GM18868 (cell line): ENCODE data around the gene SLC45A2.
A peak's percentile ranks its signal among the peaks of the same experiment; 100 is the strongest.
"Not testable (repeated sequence)": the region's sequence is repeated elsewhere in the genome, so short reads cannot be mapped to it uniquely, and the experiment has no call there.

Experiments used
- ATAC-seq: cut with Tn5 transposase; IDR thresholded peaks from one replicate; pipeline ENCODE4 v1.9.1; 2021; ENCODE audit warnings: mild to moderate bottlenecking, moderate library complexity; ENCODE audit not compliant: unreplicated experiment

SLC45A2 gene

GRCh38 chr5:33931136-33931535 is 53.4 kb downstream of the SLC45A2 start:
- ATAC-seq = no peak

- peak; percentile 40 for ATAC-seq
Measured at GRCh38 chr5:33929925-33930690, 54.4 kb downstream of the SLC45A2 start.

DNA sequence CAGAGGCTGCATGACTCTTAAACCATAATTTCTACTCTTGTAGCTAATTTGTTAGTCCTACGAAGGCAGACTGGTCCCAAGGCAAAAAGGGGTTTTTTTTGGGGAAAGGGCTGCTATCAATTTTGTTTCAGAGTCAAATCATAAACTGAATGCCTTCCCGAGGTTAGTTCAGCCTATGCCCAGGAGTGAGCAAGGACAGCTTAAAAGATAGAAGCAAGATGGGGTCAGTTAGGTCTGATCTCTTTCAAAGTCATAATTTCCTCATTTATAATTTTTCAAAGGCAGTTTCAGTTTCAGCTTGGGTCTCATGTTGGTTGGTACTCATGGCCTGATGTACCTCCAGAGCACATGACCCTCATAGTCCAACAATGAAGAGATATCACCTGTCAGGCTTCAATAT is 56.2 kb downstream of the SLC45A2 start:
- no peak for ATAC-seq

DNA sequence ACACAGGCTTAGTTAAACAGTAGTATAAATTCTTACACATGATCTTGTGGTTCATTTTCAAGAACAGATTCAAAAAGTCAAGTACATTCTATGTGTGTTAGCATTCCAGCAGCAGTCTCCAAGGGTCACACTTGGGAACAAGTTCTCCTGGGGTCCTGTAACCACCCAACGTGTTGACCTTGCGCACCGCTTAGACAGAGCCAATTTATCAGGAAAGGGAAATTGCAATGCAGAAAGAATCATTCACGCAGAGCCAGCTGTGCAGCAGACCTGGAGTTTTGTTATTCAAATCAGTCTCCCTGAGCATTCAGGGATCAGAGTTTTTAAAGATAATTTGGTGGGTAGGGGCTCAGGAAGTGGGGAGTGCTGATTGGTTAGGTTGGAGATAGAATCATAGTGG is 56.8 kb downstream of the SLC45A2 start:
- ATAC-seq = no peak

DNA sequence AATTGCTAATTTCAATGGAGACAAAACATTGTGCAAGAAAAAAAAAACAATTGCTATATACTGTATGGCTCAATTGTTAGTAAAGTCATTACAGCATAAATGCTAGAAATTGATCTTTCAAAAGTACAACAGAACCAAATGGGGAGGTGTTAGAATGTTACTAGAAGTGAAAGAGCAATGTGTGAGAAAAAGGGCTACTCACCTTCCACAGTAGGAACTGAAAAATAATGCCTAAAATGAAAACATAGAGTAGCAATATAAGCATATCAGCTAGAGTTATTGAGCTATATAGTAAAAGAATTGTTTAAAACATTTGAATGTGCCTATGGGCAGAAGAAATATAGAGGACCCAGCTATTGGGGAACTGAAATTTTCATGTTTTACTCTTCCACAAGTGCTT is 59.2 kb downstream of the SLC45A2 start:
- ATAC-seq = peak; percentile 36

DNA sequence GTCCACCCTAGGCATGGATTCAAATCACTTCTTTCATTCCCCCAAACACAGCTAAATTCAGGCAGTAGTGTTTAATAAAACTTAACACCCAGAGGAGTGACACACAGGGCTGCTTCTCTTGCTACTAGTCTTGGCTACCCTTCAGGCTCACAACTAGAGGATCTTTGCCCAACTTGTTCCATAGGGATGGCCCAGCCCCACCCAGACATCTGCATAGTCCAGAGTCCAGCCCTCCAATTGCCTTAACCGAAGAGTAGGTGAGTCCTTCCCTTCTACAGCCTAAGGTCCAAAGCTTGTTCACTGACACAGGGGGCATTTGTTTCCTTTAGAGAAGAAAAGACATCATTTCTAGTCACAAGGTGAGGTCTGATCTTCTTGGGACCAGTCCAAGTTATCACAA is 63.5 kb downstream of the SLC45A2 start:
- no peak for ATAC-seq

GRCh38 chr5:33914844-33915243 is 69.6 kb downstream of the SLC45A2 start:
- not testable (repeated sequence) for ATAC-seq

GRCh38 chr5:33906248-33906647 is 78.2 kb downstream of the SLC45A2 start:
- not testable (repeated sequence) for ATAC-seq

DNA sequence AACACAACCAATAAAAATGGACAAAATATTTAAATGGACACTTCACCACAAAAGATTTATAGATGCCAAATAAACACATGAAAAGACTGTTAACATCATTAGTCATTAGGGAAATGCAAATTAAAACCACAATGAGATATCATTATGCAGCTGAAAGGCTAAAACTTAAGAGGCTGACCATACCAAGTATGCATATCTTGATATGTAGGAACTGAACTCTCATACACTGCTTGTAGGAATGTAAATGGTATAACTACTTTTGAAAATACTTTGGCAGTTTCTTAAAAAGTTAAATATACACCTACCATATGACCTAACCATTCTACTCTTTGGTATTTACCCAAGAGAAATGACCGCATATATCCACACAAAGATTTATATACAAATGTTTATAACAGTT is 79.1 kb downstream of the SLC45A2 start:
- ATAC-seq = no peak

DNA sequence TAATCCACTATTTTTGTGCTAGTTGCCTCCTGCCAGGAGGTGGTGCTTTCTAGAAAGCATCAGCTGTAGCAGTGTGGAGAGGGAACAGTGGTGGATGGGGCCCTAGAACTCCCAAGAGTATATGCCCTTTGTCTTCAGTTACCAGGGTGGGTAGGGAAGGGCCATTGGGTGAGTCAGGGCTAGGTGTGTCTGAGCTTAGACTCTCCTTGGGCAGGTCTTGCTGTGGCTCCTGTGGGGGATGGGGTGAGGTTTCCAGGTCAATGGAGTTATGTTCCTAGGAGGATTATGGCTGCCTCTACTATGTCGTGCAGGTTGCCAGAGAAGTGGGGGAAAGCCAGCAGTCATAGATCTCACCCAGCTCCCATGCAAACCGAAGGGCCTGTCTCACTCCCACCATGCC is 81.4 kb downstream of the SLC45A2 start:
- no peak for ATAC-seq

DNA sequence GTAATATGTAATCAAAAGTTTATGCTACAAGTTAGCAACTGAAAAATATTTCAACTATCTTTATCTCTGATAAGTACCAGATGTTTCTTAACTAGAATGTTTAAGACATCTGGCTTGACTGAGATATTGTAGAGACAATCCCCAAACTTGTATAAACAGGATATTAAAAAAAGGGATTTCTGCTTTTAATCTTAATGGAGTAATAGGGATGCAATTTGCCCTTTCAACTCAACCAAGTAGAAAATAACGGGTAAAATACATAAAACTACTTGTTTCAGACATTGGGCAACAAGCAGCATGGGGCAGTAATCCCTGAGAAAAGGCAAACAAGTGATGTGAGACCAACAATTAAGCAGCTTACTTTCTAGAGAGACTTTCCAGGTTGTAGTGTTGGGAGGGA is 83.3 kb downstream of the SLC45A2 start:
- ATAC-seq = no peak
